Measurements from ENCODE around the gene EEIG1. TPM values are rescaled to one million over a fixed set of nuclear protein-coding genes. Genes with fewer than 3 reads are reported as not detected.

The EEIG1 gene
- total RNA-seq, 4 donors from 2014 or later, result 33.0 to 81.3 (median 48.9) TPM

DNA sequence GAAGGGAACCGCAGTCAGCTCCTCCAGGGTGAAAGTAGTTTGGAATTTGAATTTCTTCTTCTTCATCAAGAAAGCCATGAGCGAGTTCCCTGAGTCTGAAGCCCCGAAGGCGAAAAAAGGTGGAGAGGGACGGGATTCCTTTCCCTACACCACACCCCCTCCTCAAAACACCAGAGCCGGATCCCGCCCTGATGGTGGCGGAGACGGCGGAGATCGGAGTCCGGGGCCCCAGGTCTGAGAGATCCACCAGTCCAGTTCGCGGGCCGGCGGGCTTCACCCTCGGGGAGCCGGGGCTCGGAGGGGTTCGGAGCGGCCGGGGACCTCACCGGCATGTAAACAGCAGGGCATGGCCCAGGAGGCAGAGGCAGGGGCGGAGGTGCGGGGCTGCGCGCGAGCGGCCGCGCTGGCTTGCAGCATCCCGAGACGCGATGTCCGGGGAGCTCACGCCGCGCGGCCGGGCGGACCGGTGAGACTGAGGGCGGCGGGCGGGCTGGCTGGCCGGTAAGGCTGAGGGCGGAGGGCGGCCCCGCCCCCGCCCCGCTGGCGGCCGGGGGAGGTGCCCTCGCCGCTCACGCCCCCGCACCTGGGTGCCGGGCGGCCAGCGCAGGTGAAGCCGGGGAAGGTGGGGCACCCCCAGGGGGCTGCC lies 606 bp downstream of the EEIG1 start:
- 0 to 1% methylated on average over 24 to 47 of the region's 61 CpGs for WGBS, 2 donors
- intact Hi-C loops (cut with DNase I; ENCODE audit: low total_unique reads), result no loop called here
- no peak for TF ChIP-seq POLR2A (IDR thresholded peaks at IDR 0.05)
- TF ChIP-seq, protein P1, sequence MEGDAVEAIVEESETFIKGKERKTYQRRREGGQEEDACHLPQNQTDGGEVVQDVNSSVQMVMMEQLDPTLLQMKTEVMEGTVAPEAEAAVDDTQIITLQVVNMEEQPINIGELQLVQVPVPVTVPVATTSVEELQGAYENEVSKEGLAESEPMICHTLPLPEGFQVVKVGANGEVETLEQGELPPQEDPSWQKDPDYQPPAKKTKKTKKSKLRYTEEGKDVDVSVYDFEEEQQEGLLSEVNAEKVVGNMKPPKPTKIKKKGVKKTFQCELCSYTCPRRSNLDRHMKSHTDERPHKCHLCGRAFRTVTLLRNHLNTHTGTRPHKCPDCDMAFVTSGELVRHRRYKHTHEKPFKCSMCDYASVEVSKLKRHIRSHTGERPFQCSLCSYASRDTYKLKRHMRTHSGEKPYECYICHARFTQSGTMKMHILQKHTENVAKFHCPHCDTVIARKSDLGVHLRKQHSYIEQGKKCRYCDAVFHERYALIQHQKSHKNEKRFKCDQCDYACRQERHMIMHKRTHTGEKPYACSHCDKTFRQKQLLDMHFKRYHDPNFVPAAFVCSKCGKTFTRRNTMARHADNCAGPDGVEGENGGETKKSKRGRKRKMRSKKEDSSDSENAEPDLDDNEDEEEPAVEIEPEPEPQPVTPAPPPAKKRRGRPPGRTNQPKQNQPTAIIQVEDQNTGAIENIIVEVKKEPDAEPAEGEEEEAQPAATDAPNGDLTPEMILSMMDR (IDR thresholded peaks at IDR 0.05), result no peak
- no peak for DNase-seq (ENCODE audit: low spot score in 2 of 2)
- H3K4me3 ChIP-seq (ENCODE audit: low read depth, poor library complexity, severe bottlenecking), result peak overlapping the region; percentile 78

DNA sequence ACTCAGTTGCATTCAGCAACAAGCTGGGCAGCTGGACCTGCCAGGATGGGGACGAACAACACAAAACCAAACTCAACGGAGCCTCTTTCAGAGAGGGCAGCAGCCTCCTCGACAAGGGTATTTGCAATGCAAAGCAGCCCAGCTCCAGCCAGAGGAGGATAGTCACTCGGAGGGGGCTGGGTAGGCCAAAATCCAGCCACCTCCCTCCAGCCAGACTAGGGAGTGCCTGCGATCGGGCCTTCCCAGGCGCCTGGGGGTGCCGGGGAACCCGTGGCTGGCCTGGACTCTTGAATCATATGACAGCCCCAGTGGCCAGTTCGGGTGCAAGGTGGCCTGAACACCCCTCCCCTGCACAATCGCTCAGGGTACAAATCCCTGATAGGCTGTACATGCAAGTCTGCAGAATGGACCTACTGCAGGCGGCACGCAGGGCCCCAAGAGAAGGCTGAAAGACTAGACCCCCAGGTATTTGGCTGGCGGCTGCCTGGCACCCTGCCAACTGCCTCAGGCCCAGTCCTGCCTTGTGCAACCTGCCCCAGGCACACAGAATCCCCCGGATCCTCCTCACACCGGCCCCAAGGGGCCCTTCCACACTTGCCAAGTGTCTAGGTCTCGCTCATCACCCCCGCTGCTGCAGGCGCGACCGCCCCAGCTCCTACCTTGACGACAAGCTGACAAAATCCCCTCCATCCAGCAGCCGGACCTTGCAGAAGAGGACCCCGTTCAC lies 1.3 kb downstream of the EEIG1 start:
- no peak for TF ChIP-seq POLR2A (IDR thresholded peaks at IDR 0.05)
- TF ChIP-seq, protein P1 (IDR thresholded peaks at IDR 0.05), result no peak
- peak overlapping the region; percentile 78 for H3K4me3 ChIP-seq (ENCODE audit: low read depth, poor library complexity, severe bottlenecking)
- 6 to 14% methylated on average over 24 of the region's 24 CpGs for WGBS, 2 donors
- DNase-seq (ENCODE audit: low spot score in 2 of 2), result no peak
- intact Hi-C loops (cut with DNase I; ENCODE audit: low total_unique reads), result no loop called here

DNA sequence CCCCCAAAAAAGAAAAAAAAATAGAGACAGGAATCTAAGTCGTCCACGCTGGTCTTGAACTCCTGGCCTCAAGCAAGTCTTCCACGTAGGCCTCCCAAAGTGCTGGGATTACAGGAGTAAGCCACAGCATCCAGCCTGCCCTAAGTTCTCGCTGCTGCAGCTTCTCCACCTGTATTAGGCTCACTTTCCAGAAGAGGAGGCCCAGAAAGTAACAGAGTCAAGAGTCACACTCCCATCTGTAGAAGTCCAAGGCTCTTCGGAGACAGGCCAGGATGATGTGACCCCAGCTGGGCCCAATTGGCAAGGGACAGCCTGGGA lies 1.8 kb downstream of the EEIG1 start:
- 32 to 44% methylated on average over 5 of the region's 5 CpGs for WGBS, 2 donors
- DNase-seq (ENCODE audit: low spot score in 2 of 2), result no peak
- intact Hi-C loops (cut with DNase I; ENCODE audit: low total_unique reads), result no loop called here
- no peak for TF ChIP-seq POLR2A (IDR thresholded peaks at IDR 0.05)
- TF ChIP-seq, protein P1 (IDR thresholded peaks at IDR 0.05), result no peak
- H3K4me3 ChIP-seq (ENCODE audit: low read depth, poor library complexity, severe bottlenecking), result peak overlapping the region; percentile 78

GRCh38 chr9:127977884-127978647 lies 2.7 kb downstream of the EEIG1 start:
- WGBS, 2 donors, result 43 to 49% methylated on average over 12 of the region's 12 CpGs
- TF ChIP-seq, protein P1 (IDR thresholded peaks at IDR 0.05), result no peak
- TF ChIP-seq POLR2A (IDR thresholded peaks at IDR 0.05), result no peak
- intact Hi-C loops (cut with DNase I; ENCODE audit: low total_unique reads), result no loop called here
- DNase-seq (ENCODE audit: low spot score in 2 of 2), result no peak
- peak overlapping the region; percentile 10 for H3K4me3 ChIP-seq (ENCODE audit: low read depth, poor library complexity, severe bottlenecking)

DNA sequence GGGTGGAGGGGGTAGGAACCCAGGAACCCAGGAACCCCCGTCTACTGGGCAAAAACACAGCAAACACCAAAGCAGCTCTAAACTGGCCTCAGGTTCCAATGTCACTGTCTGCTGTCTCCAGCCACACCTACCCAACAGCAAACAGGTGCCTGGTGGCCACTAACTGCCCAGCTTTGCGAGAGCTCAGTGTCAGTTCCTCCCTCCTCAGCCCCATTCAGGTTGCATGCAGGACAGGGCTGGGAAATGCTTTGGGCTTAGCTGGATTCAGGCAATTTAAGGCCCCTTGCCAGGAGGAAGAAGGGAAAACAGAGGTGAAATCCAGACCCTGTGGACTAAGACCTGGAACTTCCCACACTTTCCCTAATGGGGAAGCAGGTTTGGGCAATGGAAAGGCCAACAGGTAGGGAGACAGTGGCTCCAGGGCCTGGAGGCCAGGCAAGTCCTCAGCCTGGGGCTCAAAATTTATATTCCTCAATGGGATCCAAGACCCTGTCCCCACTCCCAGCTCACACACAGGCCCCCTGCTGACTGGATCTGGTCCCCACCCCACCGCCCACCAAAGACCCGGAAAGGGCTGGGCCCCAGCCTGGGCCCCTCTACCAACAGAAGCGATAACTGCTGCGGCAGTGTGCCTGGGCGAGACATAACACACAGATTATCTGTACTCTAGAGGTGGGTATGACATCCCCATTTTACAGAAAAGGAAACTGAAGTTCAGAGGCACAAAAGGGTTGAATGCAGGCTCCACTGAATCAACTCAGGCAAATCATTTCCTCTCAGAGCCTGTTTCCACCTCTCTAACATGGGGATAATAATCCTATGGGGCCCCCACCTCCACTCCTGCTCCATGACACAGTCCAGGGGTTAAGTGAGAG lies 3.5 kb downstream of the EEIG1 start:
- WGBS, 2 donors, result 66 to 77% methylated on average over 7 of the region's 7 CpGs
- H3K4me3 ChIP-seq (ENCODE audit: low read depth, poor library complexity, severe bottlenecking), result no peak overlapping the region
- TF ChIP-seq POLR2A (IDR thresholded peaks at IDR 0.05), result no peak
- TF ChIP-seq, protein P1 (IDR thresholded peaks at IDR 0.05), result no peak
- DNase-seq (ENCODE audit: low spot score in 2 of 2), result no peak
- intact Hi-C loops (cut with DNase I; ENCODE audit: low total_unique reads), result no loop called here

Data from lower leg skin (tissue), 4 donors.